ENCODE data around the gene HIPK3. TPM values are rescaled to one million over a fixed set of nuclear protein-coding genes. Genes with fewer than 3 reads are reported as not detected.

The HIPK3 gene
- polyA plus RNA-seq, 1 donor from 2014 or later: 25.5 TPM

- Histone ChIP-seq H4K20me1 (ENCODE audit: insufficient read depth) (no peaks in the 10 kb centered on the region), H3K79me2 (replicated peaks; ENCODE audit: insufficient read depth, low read length) (peaks cover 11% of the 10 kb centered on the region), H3K27ac (ENCODE audit: low read length) (no peak overlapping the region), H3K9ac (ENCODE audit: low read length) (no peak overlapping the region), H3K27me3 (ENCODE audit: insufficient read depth, low read depth, low read length) (no peaks in the 10 kb centered on the region), H3K9me2 (ENCODE audit: insufficient read depth, low read length) (no peaks in the 10 kb centered on the region), H2AFZ (ENCODE audit: low read depth, low read length) (no peak overlapping the region), H3F3A (ENCODE audit: insufficient read depth, low read length, poor library complexity, severe bottlenecking) (no peaks in the 10 kb centered on the region), H3K4me2 (ENCODE audit: low read length) (no peak overlapping the region), H3K36me3 (ENCODE audit: insufficient read depth, low read length) (no peaks in the 10 kb centered on the region), H3K9me3 (ENCODE audit: low read length) (no peaks in the 10 kb centered on the region), H3K4me3 (ENCODE audit: low read length) (no peak overlapping the region)
- TF ChIP-seq POLR2AphosphoS5 (IDR thresholded peaks at IDR 0.05): no peak
- TF ChIP-seq EP300 (conservative IDR thresholded peaks at IDR 0.05; ENCODE audit: poor library complexity, severe bottlenecking): no peak
- TF ChIP-seq MXI1 (conservative IDR thresholded peaks at IDR 0.05; ENCODE audit: poor library complexity, severe bottlenecking): no peak
- no peak for TF ChIP-seq TAF1 (IDR thresholded peaks at IDR 0.05; ENCODE audit: low read depth)
- TF ChIP-seq, protein P1, sequence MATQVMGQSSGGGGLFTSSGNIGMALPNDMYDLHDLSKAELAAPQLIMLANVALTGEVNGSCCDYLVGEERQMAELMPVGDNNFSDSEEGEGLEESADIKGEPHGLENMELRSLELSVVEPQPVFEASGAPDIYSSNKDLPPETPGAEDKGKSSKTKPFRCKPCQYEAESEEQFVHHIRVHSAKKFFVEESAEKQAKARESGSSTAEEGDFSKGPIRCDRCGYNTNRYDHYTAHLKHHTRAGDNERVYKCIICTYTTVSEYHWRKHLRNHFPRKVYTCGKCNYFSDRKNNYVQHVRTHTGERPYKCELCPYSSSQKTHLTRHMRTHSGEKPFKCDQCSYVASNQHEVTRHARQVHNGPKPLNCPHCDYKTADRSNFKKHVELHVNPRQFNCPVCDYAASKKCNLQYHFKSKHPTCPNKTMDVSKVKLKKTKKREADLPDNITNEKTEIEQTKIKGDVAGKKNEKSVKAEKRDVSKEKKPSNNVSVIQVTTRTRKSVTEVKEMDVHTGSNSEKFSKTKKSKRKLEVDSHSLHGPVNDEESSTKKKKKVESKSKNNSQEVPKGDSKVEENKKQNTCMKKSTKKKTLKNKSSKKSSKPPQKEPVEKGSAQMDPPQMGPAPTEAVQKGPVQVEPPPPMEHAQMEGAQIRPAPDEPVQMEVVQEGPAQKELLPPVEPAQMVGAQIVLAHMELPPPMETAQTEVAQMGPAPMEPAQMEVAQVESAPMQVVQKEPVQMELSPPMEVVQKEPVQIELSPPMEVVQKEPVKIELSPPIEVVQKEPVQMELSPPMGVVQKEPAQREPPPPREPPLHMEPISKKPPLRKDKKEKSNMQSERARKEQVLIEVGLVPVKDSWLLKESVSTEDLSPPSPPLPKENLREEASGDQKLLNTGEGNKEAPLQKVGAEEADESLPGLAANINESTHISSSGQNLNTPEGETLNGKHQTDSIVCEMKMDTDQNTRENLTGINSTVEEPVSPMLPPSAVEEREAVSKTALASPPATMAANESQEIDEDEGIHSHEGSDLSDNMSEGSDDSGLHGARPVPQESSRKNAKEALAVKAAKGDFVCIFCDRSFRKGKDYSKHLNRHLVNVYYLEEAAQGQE (IDR thresholded peaks at IDR 0.05; ENCODE audit: borderline replicate concordance): no peak
- TF ChIP-seq SMC3 (conservative IDR thresholded peaks at IDR 0.05; ENCODE audit: poor library complexity): no peak
- no peak for TF ChIP-seq CTCF (IDR thresholded peaks at IDR 0.05; ENCODE audit: poor library complexity, severe bottlenecking)
- no peak for TF ChIP-seq RAD21 (conservative IDR thresholded peaks at IDR 0.05)
- no peak for TF ChIP-seq EZH2 (IDR thresholded peaks at IDR 0.05; ENCODE audit: borderline replicate concordance, insufficient read depth, low read length, poor library complexity, severe bottlenecking)
These were observed 63.7 kb downstream of the HIPK3 start for GRCh38 chr11:33320814-33321330.

DNA sequence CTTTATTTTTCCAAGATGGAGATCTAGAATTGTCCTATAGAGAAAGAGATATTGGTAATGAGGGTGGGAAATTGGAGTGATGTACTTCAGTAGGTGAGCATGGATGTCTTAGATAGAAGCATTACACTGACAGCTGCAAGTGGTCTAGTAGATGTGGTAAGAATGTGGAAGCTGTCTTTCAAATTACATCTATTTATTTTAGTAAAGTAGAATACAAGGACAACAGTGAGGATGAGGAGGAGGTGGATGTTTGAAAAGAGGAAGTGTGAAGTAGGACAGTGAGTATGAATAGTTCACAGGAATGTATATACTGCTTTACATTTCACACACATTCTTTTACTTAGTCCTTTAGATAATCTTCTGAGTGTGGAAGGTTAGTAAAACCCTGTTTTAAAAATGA lies 64.2 kb downstream of the HIPK3 start:
- H3K4me3 ChIP-seq (ENCODE audit: low read length): no peak overlapping the region
- H3K9me2 ChIP-seq (ENCODE audit: insufficient read depth, low read length): no peaks in the 10 kb centered on the region
- no peaks in the 10 kb centered on the region for H3K27me3 ChIP-seq (ENCODE audit: insufficient read depth, low read depth, low read length)
- TF ChIP-seq EZH2 (IDR thresholded peaks at IDR 0.05; ENCODE audit: borderline replicate concordance, insufficient read depth, low read length, poor library complexity, severe bottlenecking): no peak
- TF ChIP-seq EP300 (conservative IDR thresholded peaks at IDR 0.05; ENCODE audit: poor library complexity, severe bottlenecking): no peak
- TF ChIP-seq CTCF (IDR thresholded peaks at IDR 0.05; ENCODE audit: poor library complexity, severe bottlenecking): no peak
- TF ChIP-seq RAD21 (conservative IDR thresholded peaks at IDR 0.05): no peak
- no peak for TF ChIP-seq MXI1 (conservative IDR thresholded peaks at IDR 0.05; ENCODE audit: poor library complexity, severe bottlenecking)
- TF ChIP-seq SMC3 (conservative IDR thresholded peaks at IDR 0.05; ENCODE audit: poor library complexity): no peak
- TF ChIP-seq, protein P1 (IDR thresholded peaks at IDR 0.05; ENCODE audit: borderline replicate concordance): no peak
- no peak for TF ChIP-seq TAF1 (IDR thresholded peaks at IDR 0.05; ENCODE audit: low read depth)
- no peak for TF ChIP-seq POLR2AphosphoS5 (IDR thresholded peaks at IDR 0.05)
- H4K20me1 ChIP-seq (ENCODE audit: insufficient read depth): no peaks in the 10 kb centered on the region
- H3K9me3 ChIP-seq (ENCODE audit: low read length): no peaks in the 10 kb centered on the region
- H3F3A ChIP-seq (ENCODE audit: insufficient read depth, low read length, poor library complexity, severe bottlenecking): no peaks in the 10 kb centered on the region
- no peak overlapping the region for H2AFZ ChIP-seq (ENCODE audit: low read depth, low read length)
- peaks cover 12% of the 10 kb centered on the region for H3K79me2 ChIP-seq (replicated peaks; ENCODE audit: insufficient read depth, low read length)
- no peak overlapping the region for H3K4me2 ChIP-seq (ENCODE audit: low read length)
- no peaks in the 10 kb centered on the region for H3K36me3 ChIP-seq (ENCODE audit: insufficient read depth, low read length)
- H3K27ac ChIP-seq (ENCODE audit: low read length): no peak overlapping the region
- no peak overlapping the region for H3K9ac ChIP-seq (ENCODE audit: low read length)

Data from neural cell (in vitro differentiated cells).